Vagina (tissue), 2 donors: Measurements from ENCODE around the gene CCSER1. TPM values are rescaled to one million over a fixed set of nuclear protein-coding genes. Genes with fewer than 3 reads are reported as not detected.

Experiments used
- DNase-seq, 2 donors: peaks; one replicate each; pipeline ENCODE4 v3.0.0-alpha.2; 2017; ENCODE audit errors: extremely low spot score in 2 of 2
- H3K27ac ChIP-seq: fragments of 200-600 bp; sonication (generic); one replicate; pipeline ENCODE4 v1.5.1; 2019
- H3K27me3 ChIP-seq: fragments of 200-600 bp; sonication (generic); one replicate; pipeline ENCODE4 v1.5.1; 2019
- H3K36me3 ChIP-seq, 2 donors: fragments of 200-600 bp; sonication (generic); one replicate each; pipeline ENCODE4 v1.5.1; 2017 to 2019
- H3K4me1 ChIP-seq: fragments of 200-600 bp; sonication (generic); one replicate; pipeline ENCODE4 v1.5.1; 2019
- H3K4me3 ChIP-seq, 2 donors: fragments of 200-600 bp; sonication (generic); 1 replicate in 1 of 2; 2 replicates in 1 of 2; pipeline ENCODE4 v1.5.1; 2016 to 2019
- H3K9me3 ChIP-seq: fragments of 200-600 bp; sonication (generic); one replicate; pipeline ENCODE4 v1.5.1; 2019
- CTCF ChIP-seq, 3 experiments: fragments of 450-650 bp in 2 of 3; fragments of 200-600 bp in 1 of 3; sonication (generic) in 1 of 3; IDR thresholded peaks; one replicate each; pipeline ENCODE4 v1.5.1; 2017 to 2019; ENCODE audit warnings: antibody characterized with exemption in 3 of 3, mild to moderate bottlenecking in 2 of 3, moderate library complexity in 2 of 3
- POLR2A ChIP-seq, 2 donors: fragments of 450-650 bp; IDR thresholded peaks; one replicate each; pipeline ENCODE4 v1.6.1; 2017; ENCODE audit warnings: antibody characterized with exemption in 2 of 2, mild to moderate bottlenecking in 2 of 2, moderate library complexity in 2 of 2
- POLR2AphosphoS5 ChIP-seq, 2 donors: sonication (generic); formaldehyde crosslinking; IDR thresholded peaks; one replicate each; pipeline ENCODE4 v1.9.0; 2017; ENCODE audit warnings: antibody characterized with exemption in 2 of 2, mild to moderate bottlenecking in 2 of 2, low read depth in 1 of 2; ENCODE audit not compliant: insufficient read depth in 1 of 2
- intact Hi-C: fragments of 100-400 bp; cut with DNase I; formaldehyde crosslinking; loops from one replicate; pipeline ENCODE4 v1.15.1; 2023
- total RNA-seq: library from RNA; depleted of rRNA; stranded (reverse); fragments of >200 nt; gene quantifications from one replicate; pipeline ENCODE4 v1.2.3, GENCODE V29; 2016

Gene CCSER1
- total RNA-seq, 1 donor from 2014 or later = 8.1 TPM

DNA sequence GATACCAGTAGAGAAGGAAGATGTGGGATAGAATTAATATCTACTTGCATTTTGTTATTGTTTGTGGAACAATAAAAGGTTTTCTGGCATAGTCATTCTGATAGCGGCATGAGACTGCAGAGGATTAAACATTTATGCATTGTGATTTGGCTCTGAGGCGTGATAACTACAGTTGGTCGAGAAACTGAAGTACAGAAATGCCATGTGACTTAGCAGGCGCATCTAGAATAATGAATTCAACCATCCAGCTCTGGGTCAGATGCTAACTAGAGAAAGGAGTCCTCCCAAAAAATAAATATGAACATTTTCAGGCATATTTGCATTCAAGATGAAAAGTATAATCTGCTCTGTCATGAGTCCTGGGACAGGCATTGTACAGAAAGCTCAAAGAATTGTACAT, 62.8 kb downstream of the CCSER1 start:
- H3K9me3 ChIP-seq = no peaks in the 10 kb centered on the region
- no peaks in the 10 kb centered on the region for H3K36me3 ChIP-seq
- intact Hi-C loops = no loop called here
- TF ChIP-seq POLR2A (IDR thresholded peaks at IDR 0.05) = no peak
- TF ChIP-seq CTCF (IDR thresholded peaks at IDR 0.05) = no peak
- TF ChIP-seq POLR2AphosphoS5 (IDR thresholded peaks at IDR 0.05; ENCODE audit: insufficient read depth in 1 of 2, low read depth in 1 of 2) = no peak
- no peak overlapping the region for H3K27ac ChIP-seq
- H3K4me1 ChIP-seq = no peaks in the 10 kb centered on the region
- H3K27me3 ChIP-seq = no peaks in the 10 kb centered on the region
- H3K4me3 ChIP-seq = no peak overlapping the region
- no peak for DNase-seq

DNA sequence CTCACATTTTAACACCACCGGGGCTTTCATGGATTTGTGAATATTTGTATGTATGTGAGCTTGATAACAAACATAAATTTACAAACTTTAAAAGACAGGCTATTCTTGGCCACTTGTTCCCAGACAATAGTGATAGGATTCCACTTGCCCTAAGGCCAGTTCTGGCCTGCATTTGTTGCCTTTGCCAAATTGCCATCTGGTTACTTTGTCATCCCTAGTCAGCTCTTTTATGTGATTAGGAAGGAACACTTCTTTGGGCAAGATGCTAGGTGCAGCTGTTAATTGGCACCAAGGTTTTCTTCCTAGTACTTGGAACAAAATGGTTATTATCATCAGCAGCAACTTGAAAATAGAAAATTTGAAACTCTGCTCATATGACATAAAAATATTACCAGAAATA, 63.3 kb downstream of the CCSER1 start:
- TF ChIP-seq CTCF (IDR thresholded peaks at IDR 0.05) = no peak
- no peak for TF ChIP-seq POLR2A (IDR thresholded peaks at IDR 0.05)
- no peak for TF ChIP-seq POLR2AphosphoS5 (IDR thresholded peaks at IDR 0.05; ENCODE audit: insufficient read depth in 1 of 2, low read depth in 1 of 2)
- intact Hi-C loops = no loop called here
- DNase-seq = no peak

DNA sequence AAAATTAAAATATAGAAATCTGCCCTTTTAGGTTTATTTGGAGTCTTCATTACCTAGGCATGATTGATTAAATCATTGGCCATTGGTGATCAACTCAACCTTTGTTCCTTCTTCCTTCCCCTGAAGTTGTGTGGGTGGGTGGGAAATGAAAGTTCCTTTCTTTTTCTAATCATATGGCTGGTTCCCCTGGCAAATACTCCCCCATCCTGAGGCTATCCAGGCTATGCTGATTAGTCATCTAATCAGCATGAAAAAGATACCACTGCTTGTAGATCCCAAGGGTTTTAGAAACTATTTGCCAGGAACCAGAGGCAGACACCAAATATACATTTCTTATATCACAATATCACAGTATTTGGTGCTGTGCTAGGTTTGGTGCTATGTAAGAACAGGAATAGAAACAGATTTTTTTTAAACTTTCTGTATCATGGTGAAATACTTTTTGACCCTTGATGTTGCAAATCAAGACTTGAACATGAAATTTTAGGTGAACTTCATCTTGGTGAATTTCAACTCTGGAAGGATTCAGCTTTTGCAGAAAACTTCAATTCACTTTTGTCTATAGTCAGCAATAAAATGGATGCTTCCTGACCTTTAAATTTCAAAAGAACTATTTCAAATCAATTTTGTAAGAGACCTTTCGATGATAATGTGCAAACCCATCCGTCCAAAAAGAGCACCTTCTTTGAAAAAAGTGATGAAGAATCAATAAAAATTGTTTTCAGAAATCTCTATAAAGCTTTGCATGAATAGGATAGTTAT, 71.1 kb downstream of the CCSER1 start:
- TF ChIP-seq POLR2AphosphoS5 (IDR thresholded peaks at IDR 0.05; ENCODE audit: insufficient read depth in 1 of 2, low read depth in 1 of 2) = no peak
- TF ChIP-seq POLR2A (IDR thresholded peaks at IDR 0.05) = no peak
- TF ChIP-seq CTCF (IDR thresholded peaks at IDR 0.05) = no peak
- Histone ChIP-seq H3K4me1 (no peaks in the 10 kb centered on the region), H3K9me3 (no peaks in the 10 kb centered on the region), H3K27ac (no peak overlapping the region), H3K4me3 (no peak overlapping the region), H3K27me3 (no peaks in the 10 kb centered on the region), H3K36me3 (no peaks in the 10 kb centered on the region)
- DNase-seq = no peak
- intact Hi-C loops = no loop called here

More for the DNA sequence above, 63.3 kb downstream of the CCSER1 start:
- Histone ChIP-seq H3K36me3 (no peaks in the 10 kb centered on the region), H3K27ac (no peak overlapping the region), H3K4me3 (no peak overlapping the region), H3K27me3 (no peaks in the 10 kb centered on the region), H3K9me3 (no peaks in the 10 kb centered on the region), H3K4me1 (no peaks in the 10 kb centered on the region)

DNA sequence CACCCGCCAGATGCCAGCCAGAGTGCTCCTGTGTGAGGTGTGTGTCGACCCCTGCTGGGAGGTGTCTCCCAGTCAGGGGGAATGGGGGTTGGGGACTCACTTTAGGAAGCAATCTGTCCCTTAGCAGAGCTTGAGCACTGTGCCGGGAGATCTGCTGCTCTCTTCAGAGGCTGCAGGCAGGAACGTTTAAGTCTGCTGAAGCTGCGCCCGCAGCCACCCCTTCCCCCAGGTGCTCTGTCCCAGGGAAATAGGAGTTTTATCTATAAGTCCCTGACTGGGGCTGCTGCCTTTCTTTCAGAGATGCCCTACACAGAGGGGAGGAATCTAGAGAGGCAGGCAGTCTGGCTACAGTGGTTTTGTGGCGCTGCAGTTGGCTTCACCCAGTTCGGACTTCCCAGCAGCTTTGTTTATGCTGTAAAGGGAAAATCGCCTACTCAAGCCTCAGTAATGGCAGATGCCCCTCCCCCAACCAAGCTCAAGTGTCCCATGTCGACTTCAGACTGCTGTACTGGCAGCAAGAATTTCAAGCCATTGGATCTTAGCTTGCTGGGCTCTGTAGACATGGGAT, 80.8 kb downstream of the CCSER1 start:
- Histone ChIP-seq H3K36me3 (no peaks in the 10 kb centered on the region), H3K27me3 (no peaks in the 10 kb centered on the region), H3K27ac (no peak overlapping the region), H3K9me3 (no peaks in the 10 kb centered on the region), H3K4me3 (no peak overlapping the region), H3K4me1 (no peaks in the 10 kb centered on the region)
- DNase-seq = no peak
- intact Hi-C loops = no loop called here
- TF ChIP-seq CTCF (IDR thresholded peaks at IDR 0.05) (no peak), POLR2AphosphoS5 (IDR thresholded peaks at IDR 0.05; ENCODE audit: insufficient read depth in 1 of 2, low read depth in 1 of 2) (no peak), POLR2A (IDR thresholded peaks at IDR 0.05) (no peak)

DNA sequence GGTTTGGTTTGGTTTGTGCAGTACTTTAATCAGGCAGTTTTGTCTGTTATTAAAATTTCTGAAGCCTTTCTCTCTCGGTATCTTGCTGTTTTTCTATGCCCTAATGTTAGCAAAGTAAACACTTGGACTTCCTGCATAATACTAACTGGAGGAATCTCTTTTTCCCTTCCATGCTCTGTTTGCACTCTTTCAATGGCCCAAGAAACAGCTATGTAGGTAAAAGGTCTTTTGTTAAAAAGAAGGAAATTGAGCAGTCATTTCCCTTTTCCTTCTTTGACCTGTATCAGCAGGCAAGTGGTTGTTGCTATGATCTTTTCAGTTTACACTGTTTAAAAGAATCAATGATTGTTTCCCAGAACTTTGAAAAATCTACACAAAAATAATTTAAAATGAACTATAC, 82.7 kb downstream of the CCSER1 start:
- no peak for DNase-seq
- H3K9me3 ChIP-seq = no peaks in the 10 kb centered on the region
- H3K36me3 ChIP-seq = no peaks in the 10 kb centered on the region
- intact Hi-C loops = no loop called here
- H3K27ac ChIP-seq = no peak overlapping the region
- no peaks in the 10 kb centered on the region for H3K4me1 ChIP-seq
- H3K4me3 ChIP-seq = no peak overlapping the region
- no peak for TF ChIP-seq CTCF (IDR thresholded peaks at IDR 0.05)
- no peak for TF ChIP-seq POLR2A (IDR thresholded peaks at IDR 0.05)
- no peak for TF ChIP-seq POLR2AphosphoS5 (IDR thresholded peaks at IDR 0.05; ENCODE audit: insufficient read depth in 1 of 2, low read depth in 1 of 2)
- no peaks in the 10 kb centered on the region for H3K27me3 ChIP-seq
